ENCODE results near the gene NTM.

DNA sequence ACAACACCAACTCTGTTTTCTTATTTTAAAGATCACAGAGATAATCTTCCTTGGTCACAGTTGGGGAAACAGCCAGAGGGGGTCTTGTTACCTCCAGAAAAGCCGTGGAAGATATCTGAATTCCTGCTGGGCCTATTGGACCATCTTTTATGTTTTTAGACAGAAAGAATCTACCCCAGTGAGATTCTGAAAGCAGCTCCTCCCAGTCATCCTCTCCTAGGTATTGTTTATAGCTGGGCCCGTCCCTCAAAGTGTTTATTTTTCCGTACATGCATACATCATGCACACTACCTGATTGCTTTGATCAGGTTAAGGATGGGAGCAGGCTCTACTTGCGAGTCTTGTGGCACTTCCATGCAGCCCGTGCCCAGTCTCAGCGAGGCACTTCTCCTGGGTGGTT is 742.4 kb downstream of the NTM start:
- no peak for TF ChIP-seq EZH2 (IDR thresholded peaks at IDR 0.05; ENCODE audit: insufficient read depth, poor library complexity, severe bottlenecking)
- no peak for TF ChIP-seq EZH2phosphoT487 (IDR thresholded peaks at IDR 0.05; ENCODE audit: insufficient read depth, low read depth)

Measured in GM23248 (cell line).